ENCODE measurements around the gene DEFB128.

DNA sequence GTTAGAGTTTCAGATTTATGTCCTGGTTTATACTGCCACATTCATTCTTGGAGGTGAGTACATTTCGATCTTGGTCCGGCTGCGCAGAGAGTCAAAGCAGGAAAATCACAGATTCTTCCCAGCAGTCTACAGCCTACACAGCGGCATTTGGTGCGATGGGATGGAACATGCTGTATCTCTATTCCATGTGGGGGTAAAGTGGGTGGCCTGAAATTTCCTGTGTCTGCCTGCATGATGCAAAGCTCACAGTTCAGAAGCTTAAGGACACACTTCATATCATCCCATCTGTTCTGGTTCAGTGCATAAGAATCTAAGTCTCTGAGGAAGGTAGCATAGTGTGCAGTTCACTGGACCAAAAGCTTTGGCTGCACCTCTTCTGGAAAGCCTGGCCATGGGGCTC lies 32.4 kb downstream of the DEFB128 start, which contains the start of gene DEFB127:
- no peak for TF ChIP-seq SIN3A (IDR thresholded peaks at IDR 0.05; ENCODE audit: borderline replicate concordance, insufficient read depth, low read length)
- TF ChIP-seq POLR2AphosphoS5 (IDR thresholded peaks at IDR 0.05; ENCODE audit: low read depth, low read length) = no peak

All from PFSK-1 (cell line).